Endothelial cell of umbilical vein (primary cell): ENCODE data around the gene ZNF423.

Experiments
- CTCF ChIP-seq, 2 donors: IDR thresholded peaks; 1 replicate in 1 of 2; 2 replicates in 1 of 2; pipeline ENCODE4 v1.5.1; 2011; ENCODE audit warnings: low read length in 2 of 2, mild to moderate bottlenecking in 2 of 2, moderate library complexity in 2 of 2, control low read depth in 1 of 2, inconsistent platforms in 1 of 2, low read depth in 1 of 2; ENCODE audit not compliant: insufficient read depth in 1 of 2; ENCODE audit errors: extremely low read depth in 1 of 2
- GATA2 ChIP-seq: IDR thresholded peaks from 2 replicates; pipeline ENCODE4 v1.7.0; 2011; ENCODE audit warnings: low read depth, mild to moderate bottlenecking, moderate library complexity, mixed read lengths, low read length; ENCODE audit not compliant: insufficient read length, insufficient read depth
- JUN ChIP-seq: IDR thresholded peaks from 2 replicates; pipeline ENCODE4 v1.6.1; 2011; ENCODE audit warnings: borderline replicate concordance, low read depth; ENCODE audit not compliant: insufficient read length, insufficient read depth
- MAX ChIP-seq: IDR thresholded peaks from 2 replicates; pipeline ENCODE4 v1.6.1; 2011; ENCODE audit not compliant: insufficient read depth, insufficient read length
- POLR2A ChIP-seq: IDR thresholded peaks from 2 replicates; pipeline ENCODE4 v1.6.1; 2012; ENCODE audit warnings: low read depth, mild to moderate bottlenecking, control low read depth, low read length
- POLR2AphosphoS5 ChIP-seq: IDR thresholded peaks from 2 replicates; pipeline ENCODE4 v1.6.1; 2012; ENCODE audit warnings: low read depth, mild to moderate bottlenecking, control low read depth, low read length, moderate library complexity; ENCODE audit not compliant: insufficient read depth

- TF ChIP-seq CTCF (IDR thresholded peaks at IDR 0.05; ENCODE audit: extremely low read depth in 1 of 2, insufficient read depth in 1 of 2, low read depth in 1 of 2, low read length in 2 of 2) (no peak), POLR2A (no peak), JUN (no peak), POLR2AphosphoS5 (no peak), GATA2 (no peak), MAX (no peak)
These were observed 60.4 kb downstream of the ZNF423 start for GRCh38 chr16:49795513-49795912.
